Esophagus (tissue), 2 donors: ENCODE data around the gene PGAP3. TPM values are rescaled to one million over a fixed set of nuclear protein-coding genes. Genes with fewer than 3 reads are reported as not detected.
A peak's percentile ranks its signal among the peaks of the same experiment; 100 is the strongest.

Experiments used
- H3K27ac ChIP-seq, 2 donors: one replicate each; pipeline ENCODE4 v1.5.1; 2013; ENCODE audit warnings: low read depth in 2 of 2, mild to moderate bottlenecking in 2 of 2, inconsistent platforms in 1 of 2, low read length in 1 of 2, moderate library complexity in 1 of 2
- H3K27me3 ChIP-seq, 2 donors: one replicate each; pipeline ENCODE4 v1.6.1; 2013; ENCODE audit warnings: low read length in 2 of 2, control low read depth in 1 of 2, mild to moderate bottlenecking in 1 of 2; ENCODE audit not compliant: insufficient read depth in 2 of 2, control insufficient read depth in 1 of 2
- H3K36me3 ChIP-seq, 2 donors: one replicate each; pipeline ENCODE4 v1.6.1; 2013; ENCODE audit warnings: low read length in 1 of 2; ENCODE audit not compliant: control insufficient read depth in 2 of 2, insufficient read depth in 2 of 2
- H3K4me1 ChIP-seq, 2 donors: one replicate each; pipeline ENCODE4 v1.6.1; 2013; ENCODE audit warnings: low read length in 1 of 2; ENCODE audit not compliant: control insufficient read depth in 2 of 2, insufficient read depth in 2 of 2
- H3K4me3 ChIP-seq, 2 donors: one replicate each; pipeline ENCODE4 v1.5.1; 2013; ENCODE audit warnings: low read length in 2 of 2, mild to moderate bottlenecking in 2 of 2, low read depth in 1 of 2, moderate library complexity in 1 of 2
- H3K9me3 ChIP-seq, 2 donors: one replicate each; pipeline ENCODE4 v1.6.1; 2013; ENCODE audit warnings: mild to moderate bottlenecking in 2 of 2, low read depth in 1 of 2, low read length in 1 of 2, moderate library complexity in 1 of 2; ENCODE audit not compliant: control insufficient read depth in 2 of 2, insufficient read depth in 1 of 2
- WGBS, 2 donors: extraction: QIAGEN DNeasy Blood & Tissue Kit; methylation state at CpG; one replicate each; pipeline ENCODE4 v1.1.7; 2013; 5-methylcytosine and 5-hydroxymethylcytosine counted together
- polyA plus RNA-seq, 2 donors: library from polyadenylated mRNA; stranded (reverse); fragments of 200-250 nt; gene quantifications; one replicate each; pipeline ENCODE4 v1.2.3, GENCODE V29; 2013
- donor health status: healthy with polysubstance abuse.
- donor health status: Bipolar disorder and iron deficiency.

The PGAP3 gene
- polyA plus RNA-seq, 2 donors: 28.8 to 40.0 TPM

DNA sequence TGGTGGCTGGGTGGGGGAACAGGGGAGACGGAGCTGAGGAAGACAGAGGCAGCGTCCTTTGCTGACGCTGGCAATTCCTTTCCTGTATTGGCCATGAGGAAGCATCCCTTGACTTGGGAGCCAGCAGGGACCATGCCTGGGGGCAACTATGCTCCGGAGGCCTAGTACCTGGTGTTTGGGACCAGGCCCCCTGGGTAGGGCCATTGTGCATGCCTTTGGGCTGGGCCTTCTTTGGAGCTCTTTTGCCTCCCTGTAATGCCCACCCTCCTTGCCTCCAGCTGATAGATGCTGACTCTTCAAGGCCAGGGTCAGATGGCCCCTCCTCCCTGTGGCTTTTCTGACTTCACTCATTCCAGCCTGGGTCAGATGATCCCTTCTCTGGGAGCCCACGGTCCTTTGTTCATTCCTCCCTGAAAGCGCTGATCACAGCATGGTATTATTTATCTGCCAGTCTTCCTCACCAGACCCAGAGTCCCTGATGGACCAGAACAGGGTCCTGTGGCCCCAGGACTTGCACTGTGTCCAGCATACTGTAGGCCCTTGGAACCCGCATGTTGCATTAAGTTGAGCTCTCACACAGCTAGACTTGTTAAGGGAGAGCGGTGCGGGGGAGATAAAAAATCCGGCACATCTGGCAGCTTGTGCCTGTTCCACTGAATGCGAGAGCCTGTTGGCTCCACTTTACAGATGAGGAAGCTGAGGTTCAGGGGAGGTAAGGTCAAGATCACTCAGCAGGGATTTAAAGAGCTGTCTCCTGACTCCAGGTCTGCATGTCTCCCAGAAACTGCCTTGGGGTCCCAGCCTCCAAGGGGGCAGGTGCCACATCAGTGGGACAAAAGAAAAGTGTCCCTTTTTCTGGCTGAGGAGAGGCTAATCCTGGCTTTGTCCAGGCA, 48.0 kb downstream of the PGAP3 start:
- 83 to 87% methylated on average over 11 of the region's 11 CpGs for WGBS, 2 donors
- no peak overlapping the region for H3K4me3 ChIP-seq
- H3K27ac ChIP-seq: no peak overlapping the region
- no peaks in the 10 kb centered on the region for H3K9me3 ChIP-seq
- H3K36me3 ChIP-seq: no peaks in the 10 kb centered on the region
- peaks cover 6 to 17% of the 10 kb centered on the region in 2 donors for H3K4me1 ChIP-seq
- no peaks in the 10 kb centered on the region for H3K27me3 ChIP-seq

DNA sequence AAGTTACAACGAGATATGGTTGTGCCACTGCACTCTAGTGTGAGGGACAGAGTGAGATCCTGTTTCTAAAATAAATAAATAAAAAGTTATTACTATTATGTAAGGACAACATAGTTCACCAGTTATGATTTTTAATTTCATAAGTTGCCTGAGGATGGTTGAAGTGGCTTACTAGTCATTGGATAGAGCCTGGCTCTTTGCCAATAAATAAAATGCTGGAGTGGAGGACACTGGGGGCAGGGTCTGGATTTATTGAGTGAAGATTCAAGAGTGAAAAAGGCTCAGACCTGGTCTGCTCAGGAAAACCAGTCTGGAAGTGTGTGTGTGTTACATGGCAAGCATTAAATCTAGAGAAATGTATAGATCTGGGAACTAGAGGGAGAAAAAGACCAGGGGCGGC, 48.8 kb downstream of the PGAP3 start:
- H3K9me3 ChIP-seq: no peaks in the 10 kb centered on the region
- no peak overlapping the region for H3K4me3 ChIP-seq
- WGBS, 2 donors: 86 to 87% methylated on average over 2 of the region's 2 CpGs
- no peaks in the 10 kb centered on the region for H3K36me3 ChIP-seq
- H3K27ac ChIP-seq: no peak overlapping the region
- peaks cover 4 to 17% of the 10 kb centered on the region in 2 donors for H3K4me1 ChIP-seq
- no peaks in the 10 kb centered on the region for H3K27me3 ChIP-seq

DNA sequence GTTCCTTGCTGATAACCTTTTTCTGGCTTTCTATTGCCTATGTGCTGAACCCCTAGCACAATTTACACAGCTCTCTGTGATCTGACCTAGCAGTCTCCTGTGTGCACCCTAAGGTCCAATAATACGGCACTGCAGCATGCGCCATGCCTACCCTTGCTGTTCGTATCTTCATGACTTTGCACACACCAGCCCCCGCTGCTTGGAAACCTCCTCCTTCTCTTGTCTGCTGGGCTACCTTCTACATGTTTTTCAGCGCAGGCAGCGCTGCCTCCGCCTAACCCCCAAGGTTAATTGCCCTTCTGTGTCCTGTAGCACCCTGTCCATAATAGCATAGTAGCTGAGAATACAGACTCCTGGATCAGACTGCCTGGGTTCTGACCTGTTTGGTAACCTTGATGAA, 49.5 kb downstream of the PGAP3 start:
- Histone ChIP-seq H3K27me3 (no peaks in the 10 kb centered on the region), H3K4me3 (no peak overlapping the region), H3K27ac (no peak overlapping the region), H3K9me3 (no peaks in the 10 kb centered on the region), H3K36me3 (no peaks in the 10 kb centered on the region), H3K4me1 (peaks cover 3 to 14% of the 10 kb centered on the region in 2 donors)
- 90 to 91% methylated on average over 7 of the region's 7 CpGs for WGBS, 2 donors

DNA sequence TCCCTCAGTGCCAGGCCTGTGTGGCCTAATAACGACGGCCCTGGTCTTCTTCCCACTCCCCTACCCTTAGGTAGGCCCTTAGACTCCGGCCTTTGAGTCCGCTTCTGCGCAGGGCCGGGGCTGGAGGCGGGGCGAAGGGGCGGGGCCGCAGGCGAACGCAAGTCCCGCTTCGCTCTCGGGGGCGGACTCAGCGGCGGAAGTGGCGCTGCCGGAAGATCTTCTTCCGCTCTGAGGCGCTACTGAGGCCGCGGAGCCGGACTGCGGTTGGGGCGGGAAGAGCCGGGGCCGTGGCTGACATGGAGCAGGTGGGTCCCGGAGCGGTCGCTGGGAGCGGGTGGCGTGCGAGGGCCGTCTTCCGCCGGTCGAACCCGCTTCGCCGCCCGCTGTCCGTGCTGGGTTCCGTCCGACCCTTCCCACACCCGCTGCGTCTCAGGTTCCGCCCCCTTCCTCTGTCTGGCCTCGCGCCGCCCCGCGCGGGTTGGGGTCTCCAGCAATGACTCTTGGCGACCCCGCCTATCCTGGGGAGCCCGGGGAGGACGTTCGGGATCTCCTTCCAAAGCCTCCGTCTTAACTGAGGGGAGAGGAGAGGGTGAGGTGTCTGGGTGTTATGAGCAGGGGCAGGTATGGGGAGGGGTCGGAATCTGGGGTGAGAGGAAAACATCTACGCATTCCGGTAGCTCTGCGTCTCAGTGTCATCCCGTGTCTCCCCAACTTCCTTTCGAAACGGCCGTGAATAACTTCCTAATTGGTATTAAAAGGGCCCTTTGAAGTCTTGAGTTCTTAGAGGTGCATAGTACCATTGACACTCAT, 50.7 kb downstream of the PGAP3 start, which contains the start of gene STARD3:
TSS of gene STARD3 (plus strand) at position 218 of the 810 bp plus-strand sequence. CDS start 16,388 bp downstream, outside the sequence.
- Histone ChIP-seq H3K9me3 (no peaks in the 10 kb centered on the region), H3K4me1 (peaks cover 0 to 7% of the 10 kb centered on the region in 2 donors), H3K27ac (peak within 1 kb of the TSS; percentile 78 to 93), H3K36me3 (no peaks in the 10 kb centered on the region), H3K27me3 (no peaks in the 10 kb centered on the region), H3K4me3 (peak within 1 kb of the TSS; percentile 91 to 93)
- WGBS, 2 donors: 0 to 1% methylated on average over 52 to 69 of the region's 69 CpGs

DNA sequence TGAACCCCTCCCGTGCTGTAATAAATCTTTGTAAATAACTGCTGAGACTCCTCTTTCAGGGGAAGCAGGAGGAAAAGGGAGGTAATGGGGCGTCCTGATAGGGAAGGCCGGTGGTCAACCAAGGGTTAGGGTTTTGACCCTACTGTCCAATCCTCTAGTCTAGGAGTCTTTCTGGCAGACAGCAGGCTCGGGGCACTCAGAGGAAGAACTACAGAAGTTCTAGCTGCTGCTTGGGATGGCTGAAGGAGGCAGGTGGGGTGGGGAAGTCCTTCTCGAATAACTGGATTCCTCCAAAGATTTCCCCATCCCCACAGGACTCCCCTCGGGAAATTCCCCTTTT, 51.3 kb downstream of the PGAP3 start:
- H3K36me3 ChIP-seq: no peaks in the 10 kb centered on the region
- peak overlapping the region; percentile 78 to 93 for H3K27ac ChIP-seq
- peak overlapping the region; percentile 91 to 93 for H3K4me3 ChIP-seq
- H3K9me3 ChIP-seq: no peaks in the 10 kb centered on the region
- H3K4me1 ChIP-seq: peaks cover 0 to 7% of the 10 kb centered on the region in 2 donors
- no peaks in the 10 kb centered on the region for H3K27me3 ChIP-seq
- 19 to 26% methylated on average over 6 of the region's 6 CpGs for WGBS, 2 donors

DNA sequence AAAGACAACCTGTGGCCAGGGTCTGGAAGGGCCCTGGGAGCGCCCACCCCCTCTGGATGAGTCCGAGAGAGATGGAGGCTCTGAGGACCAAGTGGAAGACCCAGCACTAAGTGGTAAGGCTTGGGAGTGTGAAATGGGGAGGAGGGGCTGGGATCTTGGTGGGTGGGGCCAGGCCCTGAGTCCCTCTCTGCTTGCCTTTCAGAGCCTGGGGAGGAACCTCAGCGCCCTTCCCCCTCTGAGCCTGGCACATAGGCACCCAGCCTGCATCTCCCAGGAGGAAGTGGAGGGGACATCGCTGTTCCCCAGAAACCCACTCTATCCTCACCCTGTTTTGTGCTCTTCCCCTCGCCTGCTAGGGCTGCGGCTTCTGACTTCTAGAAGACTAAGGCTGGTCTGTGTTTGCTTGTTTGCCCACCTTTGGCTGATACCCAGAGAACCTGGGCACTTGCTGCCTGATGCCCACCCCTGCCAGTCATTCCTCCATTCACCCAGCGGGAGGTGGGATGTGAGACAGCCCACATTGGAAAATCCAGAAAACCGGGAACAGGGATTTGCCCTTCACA, 52.2 kb downstream of the PGAP3 start:
- WGBS, 2 donors: 87 to 90% methylated on average over 7 to 8 of the region's 8 CpGs
- no peaks in the 10 kb centered on the region for H3K9me3 ChIP-seq
- no peak overlapping the region for H3K4me3 ChIP-seq
- no peak overlapping the region for H3K27ac ChIP-seq
- no peaks in the 10 kb centered on the region for H3K36me3 ChIP-seq
- peaks cover 0 to 4% of the 10 kb centered on the region in 2 donors for H3K4me1 ChIP-seq
- H3K27me3 ChIP-seq: no peaks in the 10 kb centered on the region

DNA sequence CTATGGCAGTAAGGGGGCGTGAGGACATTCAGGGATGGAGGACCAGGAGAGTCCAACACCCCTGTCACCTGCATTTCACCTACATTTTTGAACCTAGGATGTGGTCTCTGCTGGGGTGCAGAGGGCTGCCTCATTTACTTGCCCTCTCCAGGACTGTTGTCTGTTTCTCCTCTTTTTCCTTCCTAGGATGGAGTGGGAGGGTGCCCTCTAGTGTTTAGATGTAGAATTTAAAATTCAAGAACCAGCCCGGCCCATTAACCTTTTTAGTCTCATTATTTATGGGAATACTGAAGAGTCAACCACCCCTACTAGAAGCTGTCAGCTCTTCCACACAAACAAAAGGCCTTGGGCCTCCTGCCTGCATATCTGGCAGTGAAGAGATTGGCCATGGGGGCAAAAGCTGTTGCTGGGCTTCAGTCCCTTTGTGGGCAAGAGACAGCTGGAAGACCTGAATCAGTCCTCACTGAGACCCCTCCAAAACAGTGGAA, 53.4 kb downstream of the PGAP3 start:
- H3K27ac ChIP-seq: no peak overlapping the region
- H3K4me1 ChIP-seq: peaks cover 0 to 4% of the 10 kb centered on the region in 2 donors
- 45 to 52% methylated on average over 2 of the region's 2 CpGs for WGBS, 2 donors

DNA sequence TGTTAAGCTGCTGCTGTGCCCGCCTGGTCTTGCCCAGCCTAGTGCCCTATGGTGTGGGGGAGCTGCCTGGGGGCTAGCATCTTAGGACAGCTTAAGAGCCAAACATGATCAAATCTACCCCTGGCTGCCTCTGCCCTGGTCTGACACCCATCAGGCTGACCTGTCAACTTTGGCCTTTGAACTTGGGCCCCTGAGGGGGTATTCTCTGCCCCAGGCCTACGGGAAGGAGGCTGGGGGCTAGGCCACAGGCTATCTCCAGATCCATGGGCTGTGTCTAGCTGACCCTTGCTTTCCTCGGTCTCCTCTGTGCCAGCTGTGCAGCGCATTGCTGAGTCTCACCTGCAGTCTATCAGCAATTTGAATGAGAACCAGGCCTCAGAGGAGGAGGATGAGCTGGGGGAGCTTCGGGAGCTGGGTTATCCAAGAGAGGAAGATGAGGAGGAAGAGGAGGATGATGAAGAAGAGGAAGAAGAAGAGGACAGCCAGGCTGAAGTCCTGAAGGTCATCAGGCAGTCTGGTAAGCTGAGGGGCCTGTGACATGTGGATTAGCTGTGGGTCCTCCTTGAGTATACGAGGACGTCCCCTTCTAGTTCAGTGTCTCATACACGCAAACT, 54.2 kb downstream of the PGAP3 start:
- Histone ChIP-seq H3K27ac (no peak overlapping the region), H3K4me1 (peaks cover 0 to 4% of the 10 kb centered on the region in 2 donors), H3K36me3 (no peaks in the 10 kb centered on the region), H3K4me3 (no peak overlapping the region), H3K27me3 (no peaks in the 10 kb centered on the region), H3K9me3 (no peaks in the 10 kb centered on the region)
- WGBS, 2 donors: 70 to 73% methylated on average over 8 of the region's 8 CpGs

More for the DNA sequence above, 53.4 kb downstream of the PGAP3 start:
- no peaks in the 10 kb centered on the region for H3K36me3 ChIP-seq
- H3K4me3 ChIP-seq: no peak overlapping the region
- H3K9me3 ChIP-seq: no peaks in the 10 kb centered on the region
- H3K27me3 ChIP-seq: no peaks in the 10 kb centered on the region
